Mucosa of descending colon (tissue), 3 donors: ENCODE measurements around the gene ARHGEF1. TPM values are rescaled to one million over a fixed set of nuclear protein-coding genes. Genes with fewer than 3 reads are reported as not detected.

Experiments
- ATAC-seq: fragments of 200-7000 bp; cut with Tn5 transposase; one replicate; pipeline ENCODE4 v1.9.1; 2020; ENCODE audit warnings: mild to moderate bottlenecking, moderate library complexity
- DNase-seq, 3 donors: peaks; one replicate each; pipeline ENCODE4 v3.0.0-alpha.2; 2020
- H3K36me3 ChIP-seq: fragments of 200-600 bp; one replicate; pipeline ENCODE4 v1.8.0; 2021; ENCODE audit warnings: low read depth, mild to moderate bottlenecking
- H3K4me1 ChIP-seq: fragments of 200-600 bp; one replicate; pipeline ENCODE4 v1.8.0; 2021; ENCODE audit warnings: low read depth, mild to moderate bottlenecking
- H3K4me3 ChIP-seq: fragments of 200-600 bp; one replicate; pipeline ENCODE4 v1.8.0; 2021; ENCODE audit warnings: mild to moderate bottlenecking
- H3K9me3 ChIP-seq: fragments of 200-600 bp; one replicate; pipeline ENCODE4 v1.8.0; 2021; ENCODE audit warnings: mild to moderate bottlenecking
- CTCF ChIP-seq: fragments of 200-600 bp; IDR thresholded peaks from one replicate; pipeline ENCODE4 v1.8.0; 2022; ENCODE audit warnings: antibody characterized with exemption, mild to moderate bottlenecking
- intact Hi-C, 2 donors: fragments of 100-400 bp; cut with DNase I in 1 of 2; cut with micrococcal nuclease in 1 of 2; formaldehyde crosslinking; loops; one replicate each; pipeline versions ENCODE4 v1.11.0 to v1.11.1; 2022; cut with DNase I, micrococcal nuclease
- microRNA-seq: library from miRNA; unstranded; fragments of <30 nt; microRNA quantifications from one replicate; pipeline ENCODE4, GENCODE V29; 2019
- total RNA-seq, 3 donors: library from RNA; stranded (reverse); fragmentation: NEBNext Ultra II Directional in 2 of 3; extraction: Animal tissue kit (Norgen Biotek cat#: 25700) in 2 of 3; gene quantifications; one replicate each; pipeline versions ENCODE4 v1.2.1 to v1.2.4, GENCODE V29; 2021 to 2023
- donor health status: DM: no; HTN: no; CAD: no; lungs with moderate emphysema.
- donor health status: DM: no; HTN: no; CAD: no.
- donor health status: DM: no; HTN: yes; CAD: no.

The ARHGEF1 gene
- total RNA-seq, 3 donors from 2014 or later = 84.9 to 125 (median 92.3) TPM

DNA sequence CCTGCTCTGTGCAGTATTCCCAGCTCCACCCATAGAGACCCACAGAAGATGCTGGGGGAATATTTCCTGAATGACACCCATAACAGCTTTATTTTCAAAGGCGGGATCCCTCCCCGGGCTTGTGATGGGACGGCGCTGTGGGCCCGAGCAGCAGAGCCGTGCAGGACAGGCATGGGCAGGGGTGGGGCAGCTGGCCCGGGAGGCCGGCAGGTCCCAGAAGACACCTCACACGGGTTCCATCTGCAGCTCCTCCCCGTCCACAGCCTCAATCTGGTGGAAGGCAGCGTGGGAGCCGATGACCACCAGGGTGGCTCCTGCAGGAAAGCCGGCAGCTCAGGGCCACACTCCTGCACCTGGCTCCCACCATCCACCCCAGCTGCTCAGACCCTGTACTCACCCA, 73.6 kb downstream of the ARHGEF1 start:
- Histone ChIP-seq H3K4me3 (no peak overlapping the region), H3K36me3 (no peaks in the 10 kb centered on the region), H3K4me1 (peaks cover 18% of the 10 kb centered on the region), H3K9me3 (no peaks in the 10 kb centered on the region)
- DNase-seq (peak; percentile 54 to 71 (median 70)), ATAC-seq (peak; percentile 21)
- no peak for TF ChIP-seq CTCF
- intact Hi-C loops = no loop called here

Small RNAs within 50 kb of the gene (microRNA-seq; reads per million reads assigned to microRNA genes)
- not detected for gene MIR6797

Other genes with a start within 250 kb of the ARHGEF1 start
- 1,000 to 10,000 TPM in 2 of 3 donors, 100 to 1,000 TPM in 1; 753 to 3,639 (median 2,117) TPM for gene CEACAM7, start 194.9 kb upstream of the ARHGEF1 start, total RNA-seq
- 1,000 to 10,000 TPM; 2,069 to 7,240 (median 3,325) TPM for gene CEACAM5, start 174.6 kb upstream of the ARHGEF1 start, total RNA-seq
- 1,000 to 10,000 TPM in 1 of 3 donors, 100 to 1,000 TPM in 2; 249 to 1,767 (median 431) TPM for gene CEACAM6, start 127.7 kb upstream of the ARHGEF1 start, total RNA-seq
- gene CEACAM3, start 86.6 kb upstream of the ARHGEF1 start, total RNA-seq = 1 to 10 TPM; 2.5 to 4.5 (median 3.9) TPM
- not detected for gene LYPD4, start 38.5 kb upstream of the ARHGEF1 start, total RNA-seq
- gene DMRTC2, start 38.1 kb upstream of the ARHGEF1 start, total RNA-seq = not detected
- gene RPS19, start 22.9 kb upstream of the ARHGEF1 start, total RNA-seq = 1,000 to 10,000 TPM; 1,251 to 1,696 (median 1,572) TPM
- 1 to 10 TPM; 2.7 to 7.3 (median 3.9) TPM for gene CD79A, start 5.9 kb upstream of the ARHGEF1 start, total RNA-seq
- gene ERFL, start 45.3 kb downstream of the ARHGEF1 start, total RNA-seq = 1 to 10 TPM in 1 of 3 donors, under 1 TPM in 2; 0.70 to 1.1 (median 0.98) TPM
- gene RABAC1, start 76.1 kb downstream of the ARHGEF1 start, total RNA-seq = 100 to 1,000 TPM; 150 to 160 (median 152) TPM
- 1 to 10 TPM in 1 of 3 donors, not detected in 2; 8.3 TPM for gene ATP1A3, start 111.0 kb downstream of the ARHGEF1 start, total RNA-seq
- gene GRIK5, start 187.0 kb downstream of the ARHGEF1 start, total RNA-seq = 10 to 100 TPM in 1 of 3 donors, 1 to 10 TPM in 1, under 1 TPM in 1; 0.67 to 25.8 (median 2.0) TPM
- 10 to 100 TPM; 11.2 to 17.5 (median 17.0) TPM for gene ZNF574, start 193.0 kb downstream of the ARHGEF1 start, total RNA-seq
- gene POU2F2, start 249.3 kb downstream of the ARHGEF1 start, total RNA-seq = 1 to 10 TPM; 3.9 to 6.8 (median 6.1) TPM